SK-N-MC (cell line): ENCODE results near the gene CNPY3.

Experiments
- EZH2 ChIP-seq: fragments of 200-600 bp; sonication (generic); IDR thresholded peaks from one replicate; pipeline ENCODE4 v1.6.1; 2017; ENCODE audit warnings: antibody characterized with exemption
- POLR2AphosphoS5 ChIP-seq: IDR thresholded peaks from 2 replicates; pipeline ENCODE4 v1.6.1; 2012; ENCODE audit warnings: mild to moderate bottlenecking, low read depth, low read length, borderline replicate concordance

GRCh38 chr6:42978487-42978838, 49.2 kb downstream of the CNPY3 start:
- no peak for TF ChIP-seq POLR2AphosphoS5
- no peak for TF ChIP-seq EZH2
